ENCODE data around the gene ATG5.
"Not testable (repeated sequence)": the region's sequence is repeated elsewhere in the genome, so short reads cannot be mapped to it uniquely, and the experiment has no call there.

ATG5 gene

GRCh38 chr6:106161893-106162292 lies 163.7 kb downstream of the ATG5 start:
- no peak for TF ChIP-seq ZNF274 (IDR thresholded peaks at IDR 0.05; ENCODE audit: low read depth, low read length)
- no peak overlapping the region for H3K4me3 ChIP-seq (ENCODE audit: low read length)

GRCh38 chr6:106161311-106161874 lies 164.2 kb downstream of the ATG5 start:
- no peak overlapping the region for H3K4me3 ChIP-seq (ENCODE audit: low read length)
- TF ChIP-seq ZNF274 (IDR thresholded peaks at IDR 0.05; ENCODE audit: low read depth, low read length), result no peak

GRCh38 chr6:106160189-106160588 lies 165.4 kb downstream of the ATG5 start:
- no peak for TF ChIP-seq ZNF274 (IDR thresholded peaks at IDR 0.05; ENCODE audit: low read depth, low read length)
- H3K4me3 ChIP-seq (ENCODE audit: low read length), result no peak overlapping the region

GRCh38 chr6:106159531-106159940 lies 166.0 kb downstream of the ATG5 start:
- TF ChIP-seq ZNF274 (IDR thresholded peaks at IDR 0.05; ENCODE audit: low read depth, low read length), result no peak
- no peak overlapping the region for H3K4me3 ChIP-seq (ENCODE audit: low read length)

- no peak for TF ChIP-seq ZNF274 (IDR thresholded peaks at IDR 0.05; ENCODE audit: low read depth, low read length)
- no peak overlapping the region for H3K4me3 ChIP-seq (ENCODE audit: low read length)
These were observed 166.7 kb downstream of the ATG5 start for GRCh38 chr6:106158816-106159215.

GRCh38 chr6:106156863-106157262 lies 168.7 kb downstream of the ATG5 start:
- no peak overlapping the region for H3K4me3 ChIP-seq (ENCODE audit: low read length)
- TF ChIP-seq ZNF274 (IDR thresholded peaks at IDR 0.05; ENCODE audit: low read depth, low read length), result no peak

GRCh38 chr6:106156413-106156812 lies 169.1 kb downstream of the ATG5 start:
- no peak for TF ChIP-seq ZNF274 (IDR thresholded peaks at IDR 0.05; ENCODE audit: low read depth, low read length)
- no peak overlapping the region for H3K4me3 ChIP-seq (ENCODE audit: low read length)

- H3K4me3 ChIP-seq (ENCODE audit: low read length), result no peak overlapping the region
- TF ChIP-seq ZNF274 (IDR thresholded peaks at IDR 0.05; ENCODE audit: low read depth, low read length), result no peak
These were observed 170.2 kb downstream of the ATG5 start for GRCh38 chr6:106155219-106155830.

- no peak overlapping the region for H3K4me3 ChIP-seq (ENCODE audit: low read length)
- TF ChIP-seq ZNF274 (IDR thresholded peaks at IDR 0.05; ENCODE audit: low read depth, low read length), result no peak
These were observed 171.2 kb downstream of the ATG5 start for GRCh38 chr6:106154326-106154725.

- TF ChIP-seq ZNF274 (IDR thresholded peaks at IDR 0.05; ENCODE audit: low read depth, low read length), result no peak
- no peak overlapping the region for H3K4me3 ChIP-seq (ENCODE audit: low read length)
These were observed 172.6 kb downstream of the ATG5 start for GRCh38 chr6:106152952-106153351.

GRCh38 chr6:106152476-106152875 lies 173.1 kb downstream of the ATG5 start:
- not testable (repeated sequence) for H3K4me3 ChIP-seq (ENCODE audit: low read length)

- TF ChIP-seq ZNF274 (IDR thresholded peaks at IDR 0.05; ENCODE audit: low read depth, low read length), result no peak
- H3K4me3 ChIP-seq (ENCODE audit: low read length), result no peak overlapping the region
These were observed 176.0 kb downstream of the ATG5 start for GRCh38 chr6:106149472-106150069.

- TF ChIP-seq ZNF274 (IDR thresholded peaks at IDR 0.05; ENCODE audit: low read depth, low read length), result no peak
- H3K4me3 ChIP-seq (ENCODE audit: low read length), result no peak overlapping the region
These were observed 178.1 kb downstream of the ATG5 start for GRCh38 chr6:106147476-106147875.

GRCh38 chr6:106146852-106147351 lies 178.7 kb downstream of the ATG5 start:
- no peak for TF ChIP-seq ZNF274 (IDR thresholded peaks at IDR 0.05; ENCODE audit: low read depth, low read length)
- no peak overlapping the region for H3K4me3 ChIP-seq (ENCODE audit: low read length)

GRCh38 chr6:106145741-106146227 lies 179.8 kb downstream of the ATG5 start:
- H3K4me3 ChIP-seq (ENCODE audit: low read length), result no peak overlapping the region
- TF ChIP-seq ZNF274 (IDR thresholded peaks at IDR 0.05; ENCODE audit: low read depth, low read length), result no peak
